Type B pancreatic cell (in vitro differentiated cells): Measurements from ENCODE around the gene CCDC51. TPM values are rescaled to one million over a fixed set of nuclear protein-coding genes. Genes with fewer than 3 reads are reported as not detected.

Source experiments
- DNase-seq: peaks from one replicate; pipeline ENCODE4 v3.0.0; 2021; ENCODE audit warnings: mixed read lengths; ENCODE audit not compliant: unreplicated experiment; ENCODE audit errors: extremely low spot score
- H3K27ac Mint-ChIP-seq: 2 replicates; pipeline ENCODE4 v1.8.0; 2021; ENCODE audit warnings: mild to moderate bottlenecking, mixed read lengths
- H3K27me3 Mint-ChIP-seq: 2 replicates; pipeline ENCODE4 v1.8.0; 2021; ENCODE audit warnings: mixed read lengths
- H3K36me3 Mint-ChIP-seq: 2 replicates; pipeline ENCODE4 v1.8.0; 2021; ENCODE audit warnings: mixed read lengths
- H3K4me1 Mint-ChIP-seq: one replicate; pipeline ENCODE4 v1.8.0; 2021; ENCODE audit warnings: mixed read lengths; ENCODE audit not compliant: unreplicated experiment
- H3K4me3 Mint-ChIP-seq: 2 replicates; pipeline ENCODE4 v1.8.0; 2021; ENCODE audit warnings: mild to moderate bottlenecking, mixed read lengths
- H3K9me3 Mint-ChIP-seq: 2 replicates; pipeline ENCODE4 v1.8.0; 2021; ENCODE audit warnings: mixed read lengths
- total RNA-seq: library from RNA; stranded (reverse); gene quantifications from 2 replicates; pipeline ENCODE4 v1.2.1, GENCODE V29; 2021; ENCODE audit warnings: low replicate concordance
- TF ChIP-seq, protein P1 (sequence below): fragments of 200-600 bp; sonication (generic); conservative IDR thresholded peaks from 2 replicates; pipeline ENCODE4 v1.5.0; 2021; ENCODE audit warnings: antibody characterized with exemption, mild to moderate bottlenecking

The CCDC51 gene
- total RNA-seq, 1 donor from 2014 or later = 15.0 TPM

DNA sequence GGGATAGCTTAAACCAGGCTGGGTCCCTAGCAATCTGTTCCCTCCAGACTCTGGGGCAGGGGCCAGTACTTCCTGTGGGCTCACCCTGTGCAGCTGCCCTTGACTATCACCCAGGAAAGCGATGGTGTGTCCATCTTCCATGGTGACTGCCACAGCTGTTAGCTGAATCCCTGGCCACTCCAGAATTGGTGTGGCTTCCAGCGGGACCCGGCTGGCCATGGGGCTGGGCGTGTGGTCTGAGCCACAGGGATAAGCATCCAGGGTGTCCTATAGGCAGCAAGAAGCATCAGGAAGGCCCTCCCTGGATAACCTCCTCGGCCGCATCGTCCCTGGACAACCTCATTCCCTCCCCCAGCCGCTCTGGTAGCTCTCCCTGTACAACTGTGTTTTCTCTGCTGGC is 17.2 kb downstream of the CCDC51 start:
- peaks cover 27% of the 10 kb centered on the region for H3K4me1 Mint-ChIP-seq
- H3K27ac Mint-ChIP-seq = peak overlapping the region; percentile 88
- no peak overlapping the region for H3K4me3 Mint-ChIP-seq
- H3K36me3 Mint-ChIP-seq = peaks cover 9% of the 10 kb centered on the region
- H3K27me3 Mint-ChIP-seq = no peaks in the 10 kb centered on the region
- DNase-seq = no peak
- H3K9me3 Mint-ChIP-seq = no peaks in the 10 kb centered on the region
- TF ChIP-seq, protein P1, sequence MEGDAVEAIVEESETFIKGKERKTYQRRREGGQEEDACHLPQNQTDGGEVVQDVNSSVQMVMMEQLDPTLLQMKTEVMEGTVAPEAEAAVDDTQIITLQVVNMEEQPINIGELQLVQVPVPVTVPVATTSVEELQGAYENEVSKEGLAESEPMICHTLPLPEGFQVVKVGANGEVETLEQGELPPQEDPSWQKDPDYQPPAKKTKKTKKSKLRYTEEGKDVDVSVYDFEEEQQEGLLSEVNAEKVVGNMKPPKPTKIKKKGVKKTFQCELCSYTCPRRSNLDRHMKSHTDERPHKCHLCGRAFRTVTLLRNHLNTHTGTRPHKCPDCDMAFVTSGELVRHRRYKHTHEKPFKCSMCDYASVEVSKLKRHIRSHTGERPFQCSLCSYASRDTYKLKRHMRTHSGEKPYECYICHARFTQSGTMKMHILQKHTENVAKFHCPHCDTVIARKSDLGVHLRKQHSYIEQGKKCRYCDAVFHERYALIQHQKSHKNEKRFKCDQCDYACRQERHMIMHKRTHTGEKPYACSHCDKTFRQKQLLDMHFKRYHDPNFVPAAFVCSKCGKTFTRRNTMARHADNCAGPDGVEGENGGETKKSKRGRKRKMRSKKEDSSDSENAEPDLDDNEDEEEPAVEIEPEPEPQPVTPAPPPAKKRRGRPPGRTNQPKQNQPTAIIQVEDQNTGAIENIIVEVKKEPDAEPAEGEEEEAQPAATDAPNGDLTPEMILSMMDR = no peak

DNA sequence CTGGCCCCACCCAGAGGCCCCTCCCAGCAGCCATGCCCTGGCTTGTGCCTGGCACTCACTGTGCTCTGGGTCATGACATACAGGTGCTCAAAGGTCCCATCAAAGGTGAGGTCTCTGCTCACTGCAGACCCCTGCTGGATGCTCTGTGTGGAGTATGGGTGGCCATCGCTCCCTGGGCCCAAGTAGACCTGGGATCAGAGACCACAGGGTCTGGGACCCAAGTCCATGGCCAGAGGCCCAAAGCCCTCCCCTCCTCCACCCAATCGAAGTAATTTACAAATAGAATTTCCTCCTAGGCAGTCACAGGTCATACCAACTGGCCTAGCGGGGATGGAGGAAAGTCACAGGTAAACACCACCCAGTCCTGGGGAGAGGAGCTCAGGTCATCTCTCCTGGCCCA is 17.6 kb downstream of the CCDC51 start:
- H3K27ac Mint-ChIP-seq = no peak overlapping the region
- H3K4me1 Mint-ChIP-seq = peaks cover 23% of the 10 kb centered on the region
- TF ChIP-seq, protein P1 = no peak
- H3K27me3 Mint-ChIP-seq = no peaks in the 10 kb centered on the region
- DNase-seq = no peak
- no peaks in the 10 kb centered on the region for H3K9me3 Mint-ChIP-seq
- peaks cover 8% of the 10 kb centered on the region for H3K36me3 Mint-ChIP-seq
- H3K4me3 Mint-ChIP-seq = no peak overlapping the region

DNA sequence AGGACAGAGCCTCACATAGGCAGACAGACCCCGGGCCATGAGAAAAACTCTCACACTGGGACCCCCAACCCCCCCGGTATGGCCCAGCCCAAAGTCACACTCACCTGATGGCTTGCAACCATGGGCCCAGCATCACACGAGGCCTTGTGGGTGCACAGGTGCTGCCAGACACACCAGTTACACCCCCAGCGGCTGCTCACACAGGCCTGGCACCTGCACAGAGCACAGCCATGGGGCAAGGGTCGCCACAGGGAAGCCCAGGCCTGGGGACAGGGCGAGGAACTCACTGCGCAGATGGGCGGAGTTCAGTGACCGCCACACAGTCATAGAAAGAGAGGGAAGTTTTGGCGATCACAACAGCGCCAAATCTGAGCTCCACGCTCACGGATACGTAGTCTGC is 19.4 kb downstream of the CCDC51 start:
- peaks cover 3% of the 10 kb centered on the region for H3K36me3 Mint-ChIP-seq
- peaks cover 11% of the 10 kb centered on the region for H3K4me1 Mint-ChIP-seq
- TF ChIP-seq, protein P1 = no peak
- H3K4me3 Mint-ChIP-seq = no peak overlapping the region
- DNase-seq = no peak
- H3K9me3 Mint-ChIP-seq = no peaks in the 10 kb centered on the region
- peak overlapping the region; percentile 43 for H3K27ac Mint-ChIP-seq
- no peaks in the 10 kb centered on the region for H3K27me3 Mint-ChIP-seq

DNA sequence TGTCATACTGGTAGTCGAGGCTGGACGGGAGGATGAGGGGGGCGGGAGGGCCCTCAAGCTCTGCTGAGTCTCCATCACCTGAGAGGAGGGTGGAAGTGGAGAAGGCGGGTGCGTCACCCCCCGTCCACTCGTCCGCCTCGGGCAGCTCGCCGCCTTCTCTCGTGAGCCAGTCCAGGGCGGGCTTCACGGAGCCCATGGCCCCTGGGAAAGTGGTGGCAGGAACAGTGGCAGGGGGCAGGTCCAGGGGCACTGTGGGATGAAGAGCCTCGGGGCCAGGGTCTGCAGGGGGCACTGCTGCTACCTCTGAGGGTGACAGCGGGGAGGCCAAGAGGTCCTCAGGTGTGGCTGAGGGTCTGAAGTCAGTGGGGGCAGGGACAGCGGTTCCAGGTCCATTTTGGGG is 20.3 kb downstream of the CCDC51 start:
- Mint-ChIP-seq H3K27me3 (no peaks in the 10 kb centered on the region), H3K4me1 (peaks cover 4% of the 10 kb centered on the region), H3K4me3 (no peak overlapping the region), H3K9me3 (no peaks in the 10 kb centered on the region), H3K27ac (no peak overlapping the region), H3K36me3 (peaks cover 3% of the 10 kb centered on the region)
- TF ChIP-seq, protein P1 = no peak
- no peak for DNase-seq

DNA sequence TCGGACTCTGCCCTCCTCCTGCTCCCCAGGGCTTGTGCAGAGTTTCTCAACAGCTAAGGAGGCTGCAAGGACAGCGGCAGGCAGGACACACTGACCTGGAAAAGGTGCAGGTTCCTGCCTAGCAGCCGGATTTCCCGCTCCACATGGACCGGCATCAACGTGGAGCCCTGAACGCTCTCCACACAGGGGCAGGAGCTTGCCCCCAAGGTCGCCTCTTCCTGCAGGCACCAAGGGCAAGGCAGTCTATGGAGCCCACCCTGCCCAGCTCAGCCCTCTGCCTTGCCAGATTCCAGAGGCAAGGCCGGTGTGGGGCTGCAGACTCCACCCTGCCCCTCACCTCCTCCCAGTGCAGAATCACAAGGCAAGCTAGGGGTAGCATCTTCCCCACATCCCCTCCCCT is 20.8 kb downstream of the CCDC51 start:
- TF ChIP-seq, protein P1 = no peak
- Mint-ChIP-seq H3K4me3 (no peak overlapping the region), H3K4me1 (peaks cover 4% of the 10 kb centered on the region), H3K27ac (no peak overlapping the region), H3K9me3 (no peaks in the 10 kb centered on the region), H3K27me3 (no peaks in the 10 kb centered on the region), H3K36me3 (peaks cover 3% of the 10 kb centered on the region)
- DNase-seq = no peak

DNA sequence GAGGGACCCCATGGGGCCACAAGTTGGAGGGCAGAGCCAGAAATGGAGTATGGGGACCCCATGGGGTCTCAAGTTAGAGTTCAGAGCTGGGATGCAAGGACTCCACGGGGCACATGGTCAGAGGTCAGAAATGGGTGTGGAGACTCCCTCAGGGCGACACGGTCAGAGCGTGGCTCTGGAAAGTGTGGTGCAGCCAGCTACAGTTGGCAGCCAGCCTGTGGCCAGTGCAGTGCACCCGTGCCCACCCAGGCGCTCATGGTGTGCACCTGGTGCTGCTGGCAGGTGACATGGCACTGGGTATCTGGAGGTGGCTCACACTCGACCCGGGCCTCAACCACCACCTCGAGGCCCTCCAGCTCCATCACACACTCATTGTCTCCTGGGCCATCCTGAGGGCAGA is 21.3 kb downstream of the CCDC51 start:
- Mint-ChIP-seq H3K4me3 (no peak overlapping the region), H3K27ac (no peak overlapping the region), H3K36me3 (peaks cover 3% of the 10 kb centered on the region), H3K9me3 (no peaks in the 10 kb centered on the region), H3K27me3 (no peaks in the 10 kb centered on the region), H3K4me1 (peaks cover 4% of the 10 kb centered on the region)
- DNase-seq = no peak
- TF ChIP-seq, protein P1 = no peak
